ENCODE measurements around the gene CERT1. TPM values are rescaled to one million over a fixed set of nuclear protein-coding genes. Genes with fewer than 3 reads are reported as not detected.

CERT1 gene
- polyA plus RNA-seq, 3 donors, result 16.6 to 50.5 (median 45.9) TPM

- no peak for TF ChIP-seq CTCF (IDR thresholded peaks at IDR 0.05)
- intact Hi-C loops (cut with micrococcal nuclease), result no loop called here
- H3K27ac ChIP-seq (ENCODE audit: low read depth in 1 of 2, low read length in 2 of 2), result peak overlapping the region in 1 of 2 donors; percentile 68
- H3K36me3 Mint-ChIP-seq, result peaks cover 20 to 34% of the 10 kb centered on the region in 2 donors
- H3K4me2 ChIP-seq (replicated peaks; ENCODE audit: extremely low read depth, low read length, poor library complexity, severe bottlenecking), result peak overlapping the region; percentile 52
- DNase-seq, result no peak
- no peaks in the 10 kb centered on the region for H3K27me3 Mint-ChIP-seq (ENCODE audit: low read depth in 3 of 3)
- peaks cover 47% of the 10 kb centered on the region for H3K4me1 Mint-ChIP-seq
- peaks cover 37 to 57% of the 10 kb centered on the region in 2 donors for H3K4me1 ChIP-seq (ENCODE audit: control insufficient read depth in 1 of 2, insufficient read depth in 2 of 2, low read length in 2 of 2)
- H3K27ac Mint-ChIP-seq, result peak overlapping the region; percentile 75 to 95 (median 92)
- H4K20me1 ChIP-seq (ENCODE audit: insufficient read depth, low read length), result peaks cover 10% of the 10 kb centered on the region
- peak overlapping the region in 1 of 3 experiments; percentile 42 for H3K4me3 ChIP-seq (replicated peaks in 1 of 3; ENCODE audit: low read depth in 2 of 3, low read length in 3 of 3)
- H3K27me3 ChIP-seq (ENCODE audit: control insufficient read depth in 2 of 2, insufficient read depth in 2 of 2, low read length in 2 of 2), result no peaks in the 10 kb centered on the region
- peaks cover 5 to 21% of the 10 kb centered on the region in 2 donors for H3K36me3 ChIP-seq (replicated peaks in 1 of 2; ENCODE audit: control insufficient read depth in 1 of 2, insufficient read depth in 2 of 2, low read length in 2 of 2)
- no peak overlapping the region for H3K9ac ChIP-seq (ENCODE audit: insufficient read depth, low read length, poor library complexity, severe bottlenecking)
- no CpG with 5 or more reads among the region's 1 CpG for WGBS (ENCODE audit: insufficient coverage)
- H3K9me3 Mint-ChIP-seq, result peaks cover 13 to 23% (median 17%) of the 10 kb centered on the region in 7 donors
- no peak overlapping the region for H2AFZ ChIP-seq (ENCODE audit: insufficient read depth, low read depth, low read length, poor library complexity, severe bottlenecking)
- peaks cover 92% of the 10 kb centered on the region for H3K79me2 ChIP-seq (ENCODE audit: insufficient read depth, low read length)
- no peak overlapping the region for H3K4me3 Mint-ChIP-seq
- peaks cover 5 to 15% of the 10 kb centered on the region in 2 donors for H3K9me3 ChIP-seq (replicated peaks in 1 of 2; ENCODE audit: control insufficient read depth in 1 of 2, insufficient read depth in 1 of 2, low read length in 2 of 2)
Measured at GRCh38 chr5:75524591-75524990, 13.2 kb upstream of the CERT1 start.

GRCh38 chr5:75524071-75524470 is 12.6 kb upstream of the CERT1 start:
- intact Hi-C loops (cut with micrococcal nuclease), result no loop called here

More at GRCh38 chr5:75524071-75524470, 12.6 kb upstream of the CERT1 start:
- Histone ChIP-seq H3K4me2 (replicated peaks; ENCODE audit: extremely low read depth, low read length, poor library complexity, severe bottlenecking) (peak overlapping the region; percentile 52), H3K27me3 (ENCODE audit: control insufficient read depth in 2 of 2, insufficient read depth in 2 of 2, low read length in 2 of 2) (no peaks in the 10 kb centered on the region), H3K9me3 (replicated peaks in 1 of 2; ENCODE audit: control insufficient read depth in 1 of 2, insufficient read depth in 1 of 2, low read length in 2 of 2) (peaks cover 5 to 15% of the 10 kb centered on the region in 2 donors), H3K4me1 (ENCODE audit: control insufficient read depth in 1 of 2, insufficient read depth in 2 of 2, low read length in 2 of 2) (peaks cover 37 to 57% of the 10 kb centered on the region in 2 donors), H3K27ac (ENCODE audit: low read depth in 1 of 2, low read length in 2 of 2) (peak overlapping the region; percentile 68 to 74), H3K79me2 (ENCODE audit: insufficient read depth, low read length) (peaks cover 92% of the 10 kb centered on the region), H4K20me1 (ENCODE audit: insufficient read depth, low read length) (peaks cover 15% of the 10 kb centered on the region), H2AFZ (ENCODE audit: insufficient read depth, low read depth, low read length, poor library complexity, severe bottlenecking) (no peak overlapping the region), H3K4me3 (replicated peaks in 1 of 3; ENCODE audit: low read depth in 2 of 3, low read length in 3 of 3) (peak overlapping the region in 1 of 3 experiments; percentile 42), H3K9ac (ENCODE audit: insufficient read depth, low read length, poor library complexity, severe bottlenecking) (no peak overlapping the region), H3K36me3 (replicated peaks in 1 of 2; ENCODE audit: control insufficient read depth in 1 of 2, insufficient read depth in 2 of 2, low read length in 2 of 2) (peaks cover 5 to 21% of the 10 kb centered on the region in 2 donors)
- Mint-ChIP-seq H3K27me3 (ENCODE audit: low read depth in 3 of 3) (no peaks in the 10 kb centered on the region), H3K27ac (peak overlapping the region; percentile 75 to 95 (median 92)), H3K36me3 (peaks cover 21 to 34% of the 10 kb centered on the region in 2 donors), H3K9me3 (peaks cover 14 to 24% (median 18%) of the 10 kb centered on the region in 7 donors), H3K4me1 (peaks cover 48% of the 10 kb centered on the region), H3K4me3 (peak overlapping the region; percentile 9 to 55)
- TF ChIP-seq CTCF (IDR thresholded peaks at IDR 0.05), result no peak
- peak; percentile 46 to 63 (median 59) for DNase-seq
- WGBS (ENCODE audit: insufficient coverage), result no CpG with 5 or more reads among the region's 3 CpGs
